KG1 (cell line): ENCODE results near the gene ACSS2.
"Not testable (repeated sequence)": the region's sequence is repeated elsewhere in the genome, so short reads cannot be mapped to it uniquely, and the experiment has no call there.

Experiments used
- DNase-seq: peaks from one replicate; lab custom pipeline; 2025; lab: John Stamatoyannopoulos, UW

The ACSS2 gene

DNA sequence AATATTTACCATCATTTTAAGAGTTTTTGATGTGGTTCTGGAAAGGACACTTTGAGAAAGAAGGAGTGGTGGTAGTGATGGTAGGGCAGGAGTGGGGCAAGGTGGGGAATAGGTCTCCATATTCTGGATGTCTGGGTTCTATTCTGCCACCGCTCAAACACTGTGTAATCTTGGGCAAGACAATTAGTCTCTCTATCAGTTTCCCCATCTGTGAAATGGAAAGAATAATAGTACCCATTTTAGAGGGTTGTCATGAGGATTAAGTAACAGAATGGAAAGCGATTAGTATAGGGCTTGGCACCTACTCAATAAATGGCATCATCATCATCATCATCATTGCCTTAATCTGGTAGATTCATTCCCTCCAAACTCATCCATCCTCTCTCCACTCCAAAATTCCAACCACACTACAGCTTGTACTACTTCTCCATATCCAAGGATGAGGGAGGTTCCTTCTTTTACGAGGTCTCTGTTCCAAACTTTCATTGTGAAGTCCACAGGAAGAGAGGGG is 2.8 kb upstream of the ACSS2 start:
- no peak for DNase-seq

DNA sequence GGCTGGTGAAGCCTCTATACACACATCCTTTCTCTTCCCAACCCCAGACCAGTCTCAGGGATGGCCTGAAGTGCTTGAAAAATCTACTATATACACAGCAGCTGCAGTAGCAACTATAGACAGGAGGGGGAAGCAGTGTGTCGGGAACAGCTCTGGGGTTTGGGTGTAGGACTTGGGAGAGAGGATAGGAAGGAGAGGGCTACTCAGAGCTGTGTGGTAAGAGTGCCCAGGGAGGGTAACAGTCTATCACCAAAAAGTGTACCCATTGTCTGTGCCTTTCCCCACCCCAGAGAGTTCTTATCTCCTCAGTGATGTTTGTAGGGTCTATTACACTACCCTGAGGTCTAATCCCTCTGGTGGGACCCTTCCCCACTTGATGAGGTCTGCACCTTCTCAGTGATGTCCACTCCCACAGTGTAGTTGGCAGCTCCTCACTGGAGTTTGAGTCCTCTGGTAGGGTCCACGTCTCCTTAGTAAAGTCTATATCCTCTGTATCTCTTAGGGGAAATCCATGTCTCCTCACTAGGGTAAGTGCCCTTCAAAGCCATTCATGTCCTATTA is 2.2 kb upstream of the ACSS2 start:
- DNase-seq, result peak; percentile 9

DNA sequence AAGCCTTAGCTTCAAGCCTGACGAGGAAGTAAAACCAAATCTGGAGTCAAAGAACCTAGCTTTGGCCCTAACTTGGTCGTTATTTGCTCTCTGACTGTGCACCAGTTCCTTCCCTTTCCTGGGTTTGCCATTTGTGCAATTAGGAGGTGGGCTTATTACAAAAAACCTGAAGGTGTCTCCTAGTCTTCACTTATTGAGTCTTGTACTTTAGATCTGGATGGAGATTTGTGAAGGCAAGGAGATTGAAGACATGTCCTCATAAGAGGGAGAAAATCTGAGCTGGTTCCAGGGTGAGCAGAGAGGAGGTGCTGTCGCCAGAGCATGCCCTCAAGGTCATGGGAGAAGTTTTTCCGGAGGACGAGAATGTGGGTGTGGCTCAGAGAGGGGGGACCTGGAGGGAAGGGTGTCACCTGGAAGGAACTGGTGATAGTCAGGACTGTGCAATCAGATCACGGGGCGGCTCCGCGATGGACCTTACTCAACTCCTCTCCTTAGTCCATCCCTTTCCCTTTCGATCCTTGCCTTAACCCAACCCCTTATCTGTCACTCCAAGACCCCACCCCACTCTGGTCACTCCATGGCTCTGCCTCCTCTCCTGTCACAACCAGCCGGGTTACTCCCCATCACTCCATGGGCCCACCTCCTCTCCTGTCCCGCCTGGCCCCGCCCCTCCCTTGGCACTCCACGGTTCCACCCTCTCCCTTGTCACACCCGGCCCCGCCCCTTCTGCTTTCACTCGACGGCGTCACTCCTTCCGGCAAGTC is 588 bp upstream of the ACSS2 start:
- no peak for DNase-seq

DNA sequence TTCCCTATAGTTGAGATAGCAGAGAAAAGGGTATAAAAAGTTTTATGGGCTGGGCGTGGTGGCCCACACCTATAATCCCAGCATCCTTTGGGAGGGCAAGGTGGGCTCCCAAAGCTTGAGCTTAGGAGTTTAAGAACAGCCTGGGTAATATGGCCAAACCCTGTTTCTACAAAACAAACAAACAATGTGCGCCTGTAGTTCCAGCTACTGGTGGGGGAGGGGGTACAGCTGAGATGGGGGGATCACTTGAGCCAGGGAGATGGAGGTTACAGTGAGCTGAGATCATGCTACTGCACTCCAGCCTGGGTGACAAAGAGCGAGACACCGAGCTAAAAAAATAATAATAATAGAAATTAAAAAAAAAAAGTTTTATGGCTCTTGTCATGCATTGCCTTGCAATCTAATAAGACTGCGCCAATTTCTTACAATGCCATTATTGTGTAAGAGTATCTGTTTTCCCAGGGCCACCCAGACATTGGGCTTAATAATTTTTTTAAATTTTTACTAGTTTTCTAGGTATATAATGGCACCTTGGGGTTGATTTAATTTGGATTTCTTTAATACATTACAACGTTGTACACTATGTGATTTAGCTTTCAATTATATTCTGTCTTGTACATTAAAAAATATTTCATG is 3.9 kb downstream of the ACSS2 start:
- no peak for DNase-seq

DNA sequence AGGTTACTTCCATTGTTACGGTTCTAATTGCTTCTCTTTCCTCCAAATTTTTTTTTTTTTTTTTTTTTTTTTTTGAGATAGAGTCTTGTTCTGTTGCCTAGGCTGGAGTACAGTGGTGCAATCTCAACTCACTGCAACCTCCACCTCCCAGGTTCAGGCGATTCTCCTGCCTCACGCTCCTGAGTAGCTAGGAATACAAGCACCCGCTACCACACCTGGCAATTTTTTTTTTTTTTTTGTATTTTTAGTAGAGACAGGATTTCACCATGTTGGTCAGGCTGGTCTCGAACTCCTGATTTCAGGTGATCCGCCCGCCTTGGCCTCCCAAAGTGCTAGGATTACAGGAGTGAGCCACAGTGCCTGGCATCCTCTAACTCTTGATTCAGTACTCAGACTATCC is 4.6 kb downstream of the ACSS2 start:
- DNase-seq, result not testable (repeated sequence)

DNA sequence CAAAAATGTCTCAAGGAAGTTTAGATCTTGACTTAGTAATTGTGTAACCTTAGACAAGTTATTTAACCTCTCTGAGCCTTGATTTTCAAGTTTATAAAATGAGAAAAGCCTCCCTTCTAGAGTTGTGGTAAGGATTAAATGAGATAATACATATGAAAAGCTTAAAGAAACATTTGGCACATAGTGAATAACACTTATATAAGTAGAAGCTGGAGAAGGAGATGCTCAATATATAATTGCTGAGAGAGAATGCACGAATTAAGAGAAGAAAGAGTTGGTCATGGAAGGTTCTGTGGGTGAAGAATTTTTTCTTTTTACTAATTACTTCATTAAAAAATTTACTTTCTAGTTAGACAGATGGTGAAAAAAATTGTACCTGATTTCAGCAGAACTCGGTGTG is 5.3 kb downstream of the ACSS2 start:
- no peak for DNase-seq

DNA sequence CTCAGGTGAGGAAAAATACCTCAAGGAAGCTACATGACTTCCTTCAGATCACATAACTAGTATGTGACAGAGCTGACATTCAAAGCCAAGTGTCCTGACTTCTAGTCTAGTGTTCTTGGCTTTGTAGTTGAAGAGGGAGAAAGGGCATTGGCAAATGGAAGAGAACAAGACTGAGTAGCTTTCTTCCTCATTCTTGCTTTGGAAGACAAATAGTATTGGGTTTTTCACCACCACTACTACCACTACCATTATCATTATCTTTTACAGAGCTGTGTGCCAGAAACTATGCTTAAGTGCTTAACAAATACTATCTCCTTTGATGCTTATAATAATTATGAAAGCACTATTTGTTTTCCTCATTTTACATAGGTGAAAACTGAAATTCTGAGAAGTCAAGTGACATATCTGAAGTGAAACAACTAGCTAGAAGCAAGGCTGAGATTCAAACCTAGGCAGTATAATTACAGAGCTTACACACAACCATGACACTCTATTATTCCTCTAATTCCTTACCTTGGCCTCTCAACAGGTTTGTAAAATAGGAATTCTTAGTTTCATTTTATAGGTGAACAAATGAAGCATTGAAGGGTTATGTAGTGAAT is 6.8 kb downstream of the ACSS2 start:
- no peak for DNase-seq

DNA sequence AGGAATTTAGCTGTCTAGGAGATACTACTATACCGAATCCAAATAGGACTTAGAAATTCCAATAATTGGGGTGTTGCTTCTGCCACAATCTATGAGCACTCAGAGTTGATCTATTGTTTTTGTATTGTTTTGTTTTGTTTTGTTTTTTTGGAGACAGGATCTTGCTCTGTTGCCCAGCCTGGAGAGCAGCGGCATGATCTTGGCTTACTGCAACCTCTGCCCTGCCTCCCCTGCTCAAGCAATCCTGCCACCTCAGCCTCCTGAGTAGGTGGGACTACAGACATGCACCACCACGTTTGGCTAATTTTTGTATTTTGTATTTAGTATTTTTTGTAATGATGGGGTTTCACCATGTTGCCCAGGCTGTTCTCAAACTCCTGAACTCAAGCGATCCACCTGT is 7.4 kb downstream of the ACSS2 start:
- no peak for DNase-seq

DNA sequence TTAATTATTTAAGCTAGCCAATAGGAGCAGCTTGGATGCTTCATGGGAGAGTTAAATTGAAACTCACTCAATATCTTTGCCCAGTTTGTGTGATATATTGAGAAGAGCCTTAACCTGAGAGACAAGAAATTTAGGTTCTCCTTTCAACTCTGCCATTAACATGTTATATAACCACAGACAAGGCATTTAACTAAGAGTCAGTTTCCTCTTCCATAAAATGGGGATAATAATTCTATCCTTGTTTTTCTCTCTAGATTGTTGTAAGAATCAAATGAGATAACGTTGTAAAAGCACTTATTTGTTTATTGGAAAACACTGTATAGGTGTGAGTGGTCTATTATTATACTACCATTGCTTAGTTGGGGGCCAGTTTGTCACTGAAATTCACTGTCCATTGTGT is 7.8 kb downstream of the ACSS2 start:
- DNase-seq, result no peak

DNA sequence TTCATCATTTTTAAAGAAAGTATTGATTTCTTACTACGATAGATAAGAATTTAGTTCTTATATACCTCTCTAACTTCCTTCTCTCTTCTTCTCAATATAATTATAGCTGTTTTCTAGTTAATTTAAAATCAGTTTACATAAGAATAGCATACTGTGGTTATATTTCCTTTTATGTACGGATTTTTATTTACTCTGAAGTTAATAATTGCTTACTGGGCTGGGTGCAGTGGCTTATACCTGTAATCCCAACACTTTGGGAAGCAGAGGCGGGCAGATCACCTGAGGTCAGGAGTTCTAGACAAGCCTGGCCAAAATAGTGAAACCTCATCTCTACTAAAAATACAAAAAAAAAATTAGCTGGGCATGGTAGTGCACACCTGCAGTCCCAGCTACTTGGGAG is 9.7 kb downstream of the ACSS2 start:
- DNase-seq, result no peak

DNA sequence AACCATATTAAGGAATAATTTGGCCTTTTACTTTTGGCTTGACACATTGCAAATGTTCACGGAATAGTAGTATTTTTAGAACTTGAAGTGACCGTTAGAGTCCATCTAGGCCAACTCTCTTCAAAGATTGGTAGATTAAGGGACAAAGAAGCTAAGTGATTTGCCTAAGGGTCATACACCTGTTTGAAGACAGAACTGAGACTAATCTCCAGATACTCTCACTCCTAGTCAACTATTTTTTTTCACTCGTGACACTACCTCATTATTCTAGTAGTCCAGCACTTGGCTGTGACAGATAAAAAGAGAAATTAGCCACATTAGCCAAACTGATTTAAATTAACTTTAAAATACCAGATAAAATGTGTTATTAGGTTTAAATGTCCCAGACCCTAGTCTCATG is 10.6 kb downstream of the ACSS2 start:
- no peak for DNase-seq

DNA sequence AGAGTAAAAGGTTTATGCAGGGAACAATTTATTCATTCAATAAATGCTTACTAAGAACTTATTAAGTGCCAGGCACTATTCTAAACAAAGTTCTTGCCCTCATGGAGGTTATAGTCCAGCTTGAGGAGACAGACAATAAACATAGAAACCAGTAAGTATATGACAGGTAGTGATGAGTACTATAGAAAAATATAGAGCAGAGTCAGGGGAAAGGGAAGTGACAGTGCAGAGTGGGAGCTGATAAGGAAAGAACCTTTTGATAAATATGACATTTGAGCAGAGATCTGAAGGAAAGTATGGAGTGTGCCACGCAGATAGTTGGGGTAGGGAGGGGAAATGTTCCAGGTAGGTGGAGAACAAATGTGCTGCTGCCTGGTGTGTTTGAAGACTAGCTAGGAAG is 12.1 kb downstream of the ACSS2 start:
- no peak for DNase-seq

DNA sequence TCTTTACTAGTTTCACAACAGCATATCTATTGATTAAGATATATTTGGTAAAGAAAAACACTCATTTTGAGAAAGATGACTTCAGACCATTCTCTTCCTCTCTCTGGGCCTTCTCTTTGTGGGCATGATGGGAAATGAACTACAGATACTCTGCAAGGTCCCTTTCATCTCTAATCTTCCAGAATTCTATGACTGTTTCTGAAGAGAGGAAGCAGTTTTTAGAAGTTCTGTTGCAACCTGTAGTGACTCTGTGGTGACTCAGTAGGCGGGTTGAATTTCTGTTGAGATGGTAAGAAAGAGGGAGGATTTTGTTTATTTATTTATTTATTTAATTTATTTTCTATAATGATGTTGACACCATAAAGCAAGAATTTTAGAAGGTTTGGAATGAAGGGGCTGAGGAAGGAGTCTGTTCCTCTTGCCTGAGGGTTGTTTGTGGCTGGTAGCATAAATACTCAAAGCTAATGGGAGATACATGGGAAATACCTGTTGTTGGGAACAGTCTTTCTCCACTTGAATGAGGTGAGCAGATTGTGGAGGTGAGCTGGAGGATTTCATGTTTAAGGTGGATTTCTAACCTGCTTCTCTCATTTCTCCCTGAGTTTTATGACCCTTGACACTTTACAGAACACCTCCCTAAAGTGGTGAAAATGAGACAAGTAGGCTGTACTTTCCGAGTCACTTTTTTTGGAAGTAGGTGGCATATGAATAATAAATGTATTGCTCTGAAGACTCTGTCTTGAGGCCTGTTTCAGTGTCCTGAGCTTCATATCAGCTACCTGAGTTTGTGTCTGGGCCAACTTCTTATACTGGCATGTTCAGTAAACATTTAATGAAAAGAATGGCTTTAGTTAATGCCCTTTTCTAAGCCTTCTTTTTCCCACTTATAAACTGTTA is 15.0 kb downstream of the ACSS2 start:
- DNase-seq, result no peak

DNA sequence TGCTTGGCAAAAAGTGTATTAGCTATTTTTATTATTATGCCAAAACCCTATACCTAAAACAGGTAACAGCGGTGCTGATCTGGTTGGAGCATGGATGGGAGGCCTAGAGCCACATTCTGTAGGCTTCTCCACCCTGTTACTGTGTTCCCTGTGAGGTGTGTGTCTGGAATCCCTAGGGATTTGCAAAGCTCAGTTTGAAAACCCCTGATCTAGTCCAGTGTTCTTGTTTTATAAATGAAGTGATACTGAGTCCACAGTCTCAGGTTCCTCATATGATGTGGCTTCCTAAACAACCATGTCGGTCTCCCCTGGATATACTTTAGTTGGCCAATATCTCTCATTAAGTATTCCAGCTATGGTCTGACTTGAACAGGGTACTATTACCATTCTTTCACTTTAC is 16.3 kb downstream of the ACSS2 start:
- no peak for DNase-seq

DNA sequence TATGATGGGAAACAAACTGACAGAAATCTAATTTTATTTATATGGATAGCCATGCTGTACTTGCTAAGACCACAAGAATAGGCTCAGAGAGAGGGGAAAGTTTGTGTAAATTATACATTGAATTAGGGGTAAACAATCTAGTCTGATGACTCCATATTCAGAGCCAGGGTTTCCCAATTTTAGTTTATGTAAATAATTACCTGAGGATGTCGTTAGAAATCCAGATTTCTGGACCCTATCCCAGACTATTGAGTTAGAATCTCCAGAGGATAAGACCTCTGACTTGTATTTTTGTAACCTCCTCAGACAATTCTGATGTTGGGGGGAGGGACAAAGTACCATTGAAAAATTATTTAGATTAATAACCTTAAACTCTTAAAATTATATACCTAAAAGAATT is 18.3 kb downstream of the ACSS2 start:
- DNase-seq, result no peak

DNA sequence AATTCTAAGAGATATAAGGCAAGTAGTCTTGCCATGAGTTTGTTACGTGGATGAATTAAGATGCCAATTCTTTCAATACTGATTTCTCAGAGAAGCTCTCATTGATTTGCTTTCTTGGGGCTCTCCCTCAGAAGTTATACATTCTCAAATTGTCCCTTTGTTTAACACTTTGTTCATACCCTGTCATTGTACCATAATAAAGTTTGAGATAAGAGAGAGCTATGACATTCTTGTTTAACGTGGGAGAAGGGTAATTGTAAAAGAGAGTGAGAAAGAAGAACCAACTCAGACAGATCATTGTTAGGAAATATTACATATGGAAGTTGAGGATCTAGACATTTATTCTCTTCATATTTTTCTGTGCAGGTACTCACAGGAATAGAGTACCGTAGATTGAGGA is 19.1 kb downstream of the ACSS2 start:
- DNase-seq, result no peak

DNA sequence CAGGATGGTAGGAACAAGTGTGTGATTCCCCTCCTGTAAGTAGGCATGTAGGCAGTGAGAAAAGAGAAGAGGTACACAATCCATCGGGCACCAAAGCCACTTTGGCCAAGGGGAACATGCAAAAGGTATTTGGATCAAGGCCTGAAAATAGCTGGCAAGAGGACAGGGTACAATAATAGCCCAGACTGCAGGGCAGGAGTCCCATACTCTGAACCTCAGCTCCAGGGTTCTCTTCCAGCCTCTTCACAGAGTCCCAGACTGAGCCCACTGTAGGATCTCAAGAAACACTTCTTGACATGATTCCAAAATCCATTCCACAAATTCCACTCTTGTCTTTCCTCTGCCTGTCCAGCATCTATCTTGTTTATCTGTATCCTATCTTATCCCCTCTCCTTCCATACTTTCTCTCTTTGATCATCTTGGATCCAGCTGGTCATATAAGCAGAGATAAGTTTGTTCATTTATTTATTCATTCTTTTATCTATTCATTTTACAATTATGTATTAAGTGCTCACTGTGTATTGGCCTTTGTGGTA is 19.7 kb downstream of the ACSS2 start:
- DNase-seq, result no peak

DNA sequence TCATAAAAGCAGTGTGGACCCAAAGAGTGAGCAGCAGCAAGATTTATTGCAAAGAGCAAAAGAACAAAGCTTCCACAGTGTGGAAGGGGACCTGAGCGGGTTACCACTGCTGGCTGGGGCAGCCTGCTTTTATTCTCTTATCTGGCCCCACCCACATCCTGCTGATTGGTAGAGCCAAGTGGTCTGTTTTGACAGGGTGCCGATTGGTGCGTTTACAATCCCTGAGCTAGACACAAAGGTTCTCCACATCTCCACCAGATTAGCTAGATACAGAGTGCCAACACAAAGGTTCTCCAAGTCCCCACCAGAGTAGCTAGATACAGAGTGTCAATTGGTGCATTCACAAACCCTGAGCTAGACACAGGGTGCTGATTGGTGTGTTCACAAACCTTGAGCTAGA is 21.7 kb downstream of the ACSS2 start:
- DNase-seq, result not testable (repeated sequence)

DNA sequence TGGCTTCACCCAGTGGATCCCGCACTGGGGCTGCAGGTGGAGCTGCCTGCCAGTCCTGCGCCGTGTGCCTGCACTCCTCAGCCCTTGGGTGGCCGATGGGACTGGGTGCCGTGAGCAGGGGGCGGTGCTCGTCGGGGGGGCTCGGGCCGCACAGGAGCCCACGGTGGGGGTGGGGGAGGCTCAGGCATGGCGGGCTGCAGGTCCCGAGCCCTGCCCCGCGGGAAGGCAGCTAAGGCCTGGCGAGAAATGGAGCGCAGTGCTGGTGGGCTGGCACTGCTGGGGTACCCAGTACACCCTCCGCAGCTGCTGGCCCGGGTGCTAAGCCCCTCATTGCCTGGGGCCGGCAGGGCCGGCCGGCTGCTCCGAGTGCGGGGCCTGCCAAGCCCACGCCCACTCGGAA is 22.3 kb downstream of the ACSS2 start:
- not testable (repeated sequence) for DNase-seq

DNA sequence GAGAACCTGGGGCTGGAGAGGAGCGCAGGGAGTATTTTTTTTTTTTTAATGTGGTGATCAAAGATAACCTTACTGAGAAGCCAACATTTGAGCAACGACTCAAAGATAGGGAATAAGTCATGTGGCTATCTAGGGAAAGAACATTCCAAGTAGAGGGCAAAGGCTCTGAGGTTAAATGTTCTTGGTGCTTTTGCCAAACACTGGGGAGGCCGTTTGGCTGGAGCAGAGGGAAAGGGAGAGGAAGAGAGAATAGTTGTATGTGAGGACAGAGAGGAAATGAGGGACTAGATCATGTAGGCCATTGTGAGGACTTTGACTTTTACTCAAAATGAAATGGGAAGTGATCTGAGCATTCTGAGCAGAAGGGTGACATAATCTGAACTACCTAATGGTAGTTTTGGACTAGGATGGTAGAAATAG is 27.8 kb downstream of the ACSS2 start:
- DNase-seq, result no peak

DNA sequence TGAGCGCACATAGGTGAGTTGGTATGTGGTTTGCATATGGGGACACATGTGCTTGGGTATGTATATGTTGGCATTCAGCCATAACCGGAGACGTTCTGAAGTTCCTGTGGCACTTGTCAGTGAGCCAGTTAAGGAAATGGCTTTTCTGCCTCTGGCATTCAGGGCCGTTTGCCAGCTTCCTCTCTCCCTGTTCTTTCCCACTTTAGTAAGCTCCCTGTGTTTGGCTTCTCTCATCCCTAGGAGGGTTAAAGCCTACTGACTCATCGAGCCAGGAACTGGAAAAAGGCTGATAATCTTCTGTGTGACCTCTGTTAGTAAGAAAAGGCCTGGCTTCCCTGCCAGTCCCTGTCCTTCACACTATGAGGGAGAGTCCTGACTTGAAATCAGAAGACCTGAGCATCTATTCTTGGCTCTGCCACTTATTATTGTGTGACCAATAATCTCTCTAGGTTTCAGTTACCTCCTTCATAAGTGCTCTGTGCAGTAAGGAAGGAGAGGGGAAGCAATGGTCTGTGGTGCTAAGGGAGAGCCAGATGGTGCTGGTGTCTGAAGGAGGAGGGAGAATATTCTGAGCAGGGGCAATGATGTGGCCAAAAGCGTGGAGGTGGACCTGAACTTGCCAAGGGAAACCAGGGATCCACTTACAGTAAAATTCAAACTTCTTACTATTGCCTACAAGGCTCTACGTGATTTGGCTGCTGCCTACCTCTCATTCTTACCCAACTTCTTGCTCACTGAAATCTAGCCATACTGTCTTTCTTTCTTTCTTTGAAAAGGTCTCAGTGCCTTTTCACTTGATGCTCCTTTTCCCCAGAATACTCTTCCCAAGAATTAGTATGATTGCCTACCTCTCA is 31.4 kb downstream of the ACSS2 start:
- DNase-seq, result no peak
